Common myeloid progenitor, CD34-positive (primary cell): ENCODE results near the gene LACTBL1.

Source experiments
- CTCF ChIA-PET: fragments of 350-600 bp; sonication (Branson Sonifier 250); formaldehyde crosslinking; loops from one replicate; lab custom pipeline; 2021; ENCODE audit warnings: antibody characterized with exemption; lab: Charles Lee
- POLR2A ChIA-PET: fragments of 350-600 bp; sonication (Branson Sonifier 250); formaldehyde crosslinking; loops from one replicate; lab custom pipeline; 2021; ENCODE audit warnings: antibody characterized with exemption; lab: Charles Lee
- DNase-seq, 3 donors: peaks; one replicate each; pipeline versions ENCODE4 v3.0.0 to v3.0.0-alpha.2; 2013
- H3K27ac ChIP-seq, 2 experiments: 1 replicate in 1 of 2; 2 replicates in 1 of 2; pipeline ENCODE4 v1.7.0; 2013; ENCODE audit warnings: inconsistent platforms in 2 of 2, low read length in 2 of 2, mild to moderate bottlenecking in 2 of 2, low read depth in 1 of 2, moderate library complexity in 1 of 2; ENCODE audit not compliant: severe bottlenecking in 2 of 2, insufficient read depth in 1 of 2, poor library complexity in 1 of 2
- H3K27me3 ChIP-seq, 5 experiments: replicated peaks in 2 of 5; 1 replicate in 3 of 5; 2 replicates in 2 of 5; pipeline versions ENCODE4 v1.6.1 to v1.7.0; 2013; ENCODE audit warnings: low read length in 4 of 5, mild to moderate bottlenecking in 2 of 5, moderate library complexity in 2 of 5, inconsistent platforms in 1 of 5; ENCODE audit not compliant: insufficient read depth in 5 of 5, control insufficient read depth in 4 of 5
- H3K36me3 ChIP-seq, 4 experiments: 1 replicate in 2 of 4; 2 replicates in 2 of 4; pipeline versions ENCODE4 v1.6.1 to v1.7.0; 2013; ENCODE audit warnings: low read length in 3 of 4, control low read depth in 1 of 4, mild to moderate bottlenecking in 1 of 4; ENCODE audit not compliant: control insufficient read depth in 4 of 4, insufficient read depth in 4 of 4
- H3K4me1 ChIP-seq, 4 experiments: 1 replicate in 3 of 4; 2 replicates in 1 of 4; pipeline versions ENCODE4 v1.6.1 to v1.7.1; 2013; ENCODE audit warnings: low read length in 3 of 4, mild to moderate bottlenecking in 3 of 4, control low read depth in 1 of 4, inconsistent platforms in 1 of 4, moderate library complexity in 1 of 4; ENCODE audit not compliant: control insufficient read depth in 4 of 4, insufficient read depth in 4 of 4; ENCODE audit errors: control extremely low read depth in 1 of 4
- H3K4me3 ChIP-seq, 7 experiments: 1 replicate in 4 of 7; 2 replicates in 3 of 7; pipeline versions ENCODE4 v1.5.1 to v1.7.0; 2013; ENCODE audit warnings: mild to moderate bottlenecking in 7 of 7, low read length in 6 of 7, moderate library complexity in 6 of 7, inconsistent platforms in 2 of 7, low read depth in 2 of 7, control low read depth in 1 of 7; ENCODE audit not compliant: insufficient read depth in 4 of 7, control insufficient read depth in 1 of 7; ENCODE audit errors: extremely low read depth in 1 of 7
- H3K9me3 ChIP-seq, 5 experiments: 1 replicate in 4 of 5; 2 replicates in 1 of 5; pipeline versions ENCODE4 v1.6.1 to v1.7.1; 2013; ENCODE audit warnings: low read length in 4 of 5, mild to moderate bottlenecking in 2 of 5, inconsistent platforms in 1 of 5, low read depth in 1 of 5, moderate library complexity in 1 of 5; ENCODE audit not compliant: control insufficient read depth in 4 of 5, insufficient read depth in 2 of 5; ENCODE audit errors: control extremely low read depth in 1 of 5
- WGBS: methylation state at CpG from one replicate; pipeline ENCODE4 v1.1.5; 2013; ENCODE audit not compliant: insufficient coverage; 5-methylcytosine and 5-hydroxymethylcytosine counted together

The LACTBL1 gene

DNA sequence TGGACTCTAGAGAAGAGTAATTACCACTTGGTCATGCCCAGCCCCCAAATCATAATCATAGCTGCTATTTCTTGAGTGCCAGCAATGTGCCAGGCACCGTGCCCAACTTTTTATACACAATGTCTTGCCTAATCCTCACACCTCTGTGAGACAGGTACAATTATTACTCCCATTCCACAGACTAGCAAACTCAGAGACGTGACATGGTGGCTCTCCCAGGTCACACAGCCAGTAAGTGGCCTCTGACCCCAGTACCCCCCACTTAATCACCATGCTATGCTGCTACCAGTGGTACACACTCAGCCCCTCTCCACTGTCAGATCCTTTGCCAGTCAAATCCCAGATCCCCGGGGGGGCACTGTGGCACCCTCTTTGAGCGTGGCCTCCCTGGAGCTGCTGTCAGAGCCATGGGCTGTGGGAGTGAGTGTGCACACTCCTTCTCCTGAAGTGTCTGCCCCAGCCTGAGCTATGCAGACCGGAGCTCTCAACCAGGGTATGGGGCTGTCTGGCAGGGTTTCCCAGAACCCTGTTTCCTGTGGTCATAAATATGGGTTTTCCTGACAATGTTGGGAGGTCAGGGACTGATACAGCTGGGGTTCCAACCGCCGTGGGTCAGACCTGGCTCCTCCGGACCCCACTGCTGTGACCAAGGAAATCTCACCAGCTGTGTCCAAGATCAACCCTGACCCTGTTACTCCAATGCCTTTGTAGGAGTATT lies 51.8 kb downstream of the LACTBL1 start:
- no peaks in the 10 kb centered on the region for H3K36me3 ChIP-seq
- no peak for DNase-seq
- ChIA-PET POLR2A (interaction anchor here (0.7 kb wide), 1 partner anchor 8 kb away, joined by 5 read pairs; no protein-coding TSS in a partner anchor), CTCF (interaction anchor here (0.6 to 1.6 kb wide), 3 partner anchors 9 to 217 kb away, joined by 3 to 6 read pairs (median 3); no protein-coding TSS in a partner anchor)
- H3K27me3 ChIP-seq: peaks cover 0 to 8% (median 2%) of the 10 kb centered on the region in 5 experiments
- no peak overlapping the region for H3K27ac ChIP-seq
- no peaks in the 10 kb centered on the region for H3K9me3 ChIP-seq
- no peaks in the 10 kb centered on the region for H3K4me1 ChIP-seq
- H3K4me3 ChIP-seq: no peak overlapping the region
- 84% methylated on average over 5 of the region's 8 CpGs for WGBS

DNA sequence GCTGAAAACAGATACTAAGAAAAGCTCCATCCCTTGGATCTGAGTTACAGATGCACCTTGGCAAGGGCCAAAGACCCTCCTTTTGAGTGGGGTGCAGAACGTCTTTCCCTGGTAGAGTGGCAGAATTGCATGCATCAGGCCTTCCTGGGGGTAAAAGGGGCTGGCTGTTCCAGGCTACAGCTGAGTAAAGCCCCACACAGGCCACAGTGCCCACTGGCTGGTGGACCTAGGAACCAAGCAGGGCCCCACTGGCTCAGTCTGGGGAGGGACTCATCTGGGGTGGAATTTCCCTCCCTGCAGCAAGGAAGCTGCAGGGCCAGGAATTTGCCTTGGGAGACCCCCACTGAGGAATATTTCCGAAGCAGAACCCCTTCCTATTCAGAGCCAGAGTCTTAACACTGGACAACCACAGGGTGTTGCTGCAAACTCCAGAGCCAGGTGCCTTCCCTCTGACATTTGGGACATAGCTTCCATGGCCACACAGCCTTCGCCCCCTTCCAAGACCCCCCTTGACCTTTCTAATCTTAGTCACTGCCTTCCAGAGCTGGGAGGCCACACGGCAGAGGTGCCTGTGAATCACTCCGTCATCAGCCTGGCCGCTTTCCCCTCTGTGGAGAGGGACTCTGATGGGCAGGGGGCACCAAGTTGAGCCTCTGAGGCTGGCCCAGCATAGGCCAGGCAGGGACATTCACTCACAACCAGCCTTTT lies 52.5 kb downstream of the LACTBL1 start:
- POLR2A ChIA-PET: no interaction called here
- CTCF ChIA-PET: interaction anchor here (0.6 to 1.2 kb wide), 2 partner anchors 95 to 216 kb away, joined by 3 read pairs; no protein-coding TSS in a partner anchor
- no peaks in the 10 kb centered on the region for H3K9me3 ChIP-seq
- no peaks in the 10 kb centered on the region for H3K4me1 ChIP-seq
- H3K4me3 ChIP-seq: no peak overlapping the region
- no peaks in the 10 kb centered on the region for H3K36me3 ChIP-seq
- 96% methylated on average over 6 of the region's 6 CpGs for WGBS
- DNase-seq: no peak
- no peak overlapping the region for H3K27ac ChIP-seq
- peaks cover 0 to 12% (median 4%) of the 10 kb centered on the region in 5 experiments for H3K27me3 ChIP-seq

GRCh38 chr1:22919341-22920025 lies 53.2 kb downstream of the LACTBL1 start:
- H3K9me3 ChIP-seq: no peaks in the 10 kb centered on the region
- H3K27ac ChIP-seq: no peak overlapping the region
- no peak for DNase-seq
- 93% methylated on average over 3 of the region's 8 CpGs for WGBS
- no peak overlapping the region for H3K4me3 ChIP-seq
- H3K4me1 ChIP-seq: no peaks in the 10 kb centered on the region
- H3K36me3 ChIP-seq: no peaks in the 10 kb centered on the region
- ChIA-PET POLR2A (no interaction called here), CTCF (no interaction called here)
- peaks cover 0 to 12% (median 6%) of the 10 kb centered on the region in 5 experiments for H3K27me3 ChIP-seq

DNA sequence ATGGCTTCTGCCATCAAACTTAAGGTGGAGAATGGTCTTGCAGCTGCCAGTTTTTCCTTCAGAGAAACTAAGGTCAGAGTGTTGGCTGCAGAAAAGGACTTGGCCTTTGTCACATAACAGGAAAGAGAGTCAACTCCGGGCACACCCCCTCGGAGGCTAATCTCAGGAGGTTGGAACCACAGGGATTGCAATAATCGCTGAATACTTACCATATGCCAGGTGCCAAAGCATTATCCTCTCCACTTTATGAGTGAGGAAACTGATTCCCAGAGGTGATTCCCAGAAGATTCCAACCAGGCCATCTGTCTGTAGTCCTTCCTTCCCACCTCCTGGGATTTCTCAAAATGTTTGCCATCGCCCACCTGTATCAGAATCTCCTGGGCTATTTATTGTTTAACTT lies 54.0 kb downstream of the LACTBL1 start:
- H3K4me1 ChIP-seq: no peaks in the 10 kb centered on the region
- H3K27ac ChIP-seq: no peak overlapping the region
- POLR2A ChIA-PET: no interaction called here
- H3K9me3 ChIP-seq: no peaks in the 10 kb centered on the region
- H3K27me3 ChIP-seq: peaks cover 0 to 13% (median 6%) of the 10 kb centered on the region in 5 experiments
- CTCF ChIA-PET: no interaction called here
- no peak for DNase-seq
- no peaks in the 10 kb centered on the region for H3K36me3 ChIP-seq
- no peak overlapping the region for H3K4me3 ChIP-seq
- WGBS: 100% methylated on average over 4 of the region's 4 CpGs

GRCh38 chr1:22917989-22918388 lies 54.7 kb downstream of the LACTBL1 start:
- WGBS: 78% methylated on average over 5 of the region's 5 CpGs
- no peaks in the 10 kb centered on the region for H3K36me3 ChIP-seq
- CTCF ChIA-PET: interaction anchor here (0.6 kb wide), 1 partner anchor 16 kb away, joined by 3 read pairs; no protein-coding TSS in a partner anchor

DNA sequence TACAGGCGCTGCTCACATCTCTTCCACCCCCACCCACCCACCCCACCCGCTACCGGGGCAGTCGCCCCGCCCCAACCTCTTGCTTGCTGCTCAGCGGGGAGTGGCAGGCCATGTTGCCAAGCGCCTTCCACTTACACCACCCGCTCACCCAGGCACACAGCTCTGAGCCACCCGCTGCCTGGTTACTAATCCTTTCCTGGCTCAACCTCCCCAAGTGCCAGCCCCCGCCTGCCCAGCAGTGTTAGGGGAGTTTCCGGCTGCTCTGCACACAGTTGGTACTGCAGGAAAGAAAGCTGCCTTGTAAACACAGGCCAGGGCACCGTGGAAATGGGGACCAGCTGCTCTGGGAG lies 56.2 kb downstream of the LACTBL1 start:
- POLR2A ChIA-PET: no interaction called here
- Histone ChIP-seq H3K4me3 (no peak overlapping the region), H3K36me3 (no peaks in the 10 kb centered on the region), H3K9me3 (no peaks in the 10 kb centered on the region), H3K27ac (no peak overlapping the region), H3K27me3 (peaks cover 0 to 23% (median 4%) of the 10 kb centered on the region in 5 experiments), H3K4me1 (no peaks in the 10 kb centered on the region)
- CTCF ChIA-PET: interaction anchor here (0.6 kb wide), 1 partner anchor 545 kb away, joined by 4 read pairs; no protein-coding TSS in a partner anchor
- 77% methylated on average over 12 of the region's 12 CpGs for WGBS
- peak in 2 of 3 donors; percentile 31 to 49 for DNase-seq

More at GRCh38 chr1:22917989-22918388, 54.7 kb downstream of the LACTBL1 start:
- Histone ChIP-seq H3K9me3 (no peaks in the 10 kb centered on the region), H3K27me3 (peaks cover 0 to 17% (median 6%) of the 10 kb centered on the region in 5 experiments), H3K27ac (no peak overlapping the region), H3K4me1 (no peaks in the 10 kb centered on the region), H3K4me3 (no peak overlapping the region)
- DNase-seq: no peak
- POLR2A ChIA-PET: no interaction called here
